Left cardiac atrium (tissue), 4 donors: ENCODE measurements around the gene FGF19. TPM values are rescaled to one million over a fixed set of nuclear protein-coding genes. Genes with fewer than 3 reads are reported as not detected.

Experiments
- ATAC-seq, 2 donors: fragments of 200-7000 bp; cut with Tn5 transposase; one replicate each; pipeline ENCODE4 v1.9.1; 2020; ENCODE audit warnings: mild to moderate bottlenecking in 2 of 2, moderate library complexity in 2 of 2
- DNase-seq: peaks from one replicate; pipeline ENCODE4 v3.0.0-alpha.2; 2020
- intact Hi-C, 2 donors: fragments of 100-400 bp; cut with DNase I; formaldehyde crosslinking; loops; one replicate each; pipeline versions ENCODE4 v1.14.1 to v1.15.1; 2022 to 2023
- total RNA-seq, 2 donors: library from RNA; stranded (reverse); fragmentation: NEBNext Ultra II Directional; extraction: Animal tissue kit (Norgen Biotek cat#: 25700); gene quantifications; one replicate each; pipeline ENCODE4 v1.2.1, GENCODE V29; 2021
- donor health status: DM: no; HTN: yes; CAD: no.
- donor health status: DM: no; HTN: yes; CAD: no; lungs with severe emphysema.
- donor health status: DM: yes; HTN: yes; CAD: no.
- donor health status: Dilated cardiomyopathy.

Gene FGF19
- total RNA-seq, 2 donors from 2014 or later: not detected

- intact Hi-C loops: no loop called here
- ATAC-seq (no peak), DNase-seq (no peak)
Measured at GRCh38 chr11:69662806-69663205, 41.0 kb downstream of the FGF19 start.

- intact Hi-C loops: no loop called here
- peak; percentile 42 to 66 for ATAC-seq
Measured at GRCh38 chr11:69662021-69662698, 41.7 kb downstream of the FGF19 start.

GRCh38 chr11:69661413-69661715, 42.5 kb downstream of the FGF19 start:
- intact Hi-C loops: no loop called here
- ATAC-seq (no peak), DNase-seq (no peak)

More at GRCh38 chr11:69662021-69662698, 41.7 kb downstream of the FGF19 start:
- DNase-seq: peak; percentile 63

- intact Hi-C loops: no loop called here
- no peak for ATAC-seq
- DNase-seq: no peak
Measured at GRCh38 chr11:69660001-69660500, 43.8 kb downstream of the FGF19 start.

- no peak for DNase-seq
- intact Hi-C loops: no loop called here
- no peak for ATAC-seq
Measured at GRCh38 chr11:69659591-69659990, 44.2 kb downstream of the FGF19 start.

- intact Hi-C loops: no loop called here
- ATAC-seq (no peak), DNase-seq (no peak)
Measured at GRCh38 chr11:69658626-69659450, 45.0 kb downstream of the FGF19 start.

GRCh38 chr11:69657911-69658625, 45.8 kb downstream of the FGF19 start:
- intact Hi-C loops: no loop called here
- DNase-seq: no peak

GRCh38 chr11:69657456-69657910, 46.3 kb downstream of the FGF19 start:
- no peak for ATAC-seq
- intact Hi-C loops: no loop called here

More at GRCh38 chr11:69657911-69658625, 45.8 kb downstream of the FGF19 start:
- ATAC-seq: no peak

GRCh38 chr11:69656536-69657455, 47.0 kb downstream of the FGF19 start:
- DNase-seq (no peak), ATAC-seq (no peak)
- intact Hi-C loops: no loop called here

More at GRCh38 chr11:69657456-69657910, 46.3 kb downstream of the FGF19 start:
- DNase-seq: no peak

GRCh38 chr11:69655479-69656428, 48.1 kb downstream of the FGF19 start:
- no peak for ATAC-seq
- no peak for DNase-seq
- intact Hi-C loops: no loop called here

GRCh38 chr11:69654660-69655478, 49.0 kb downstream of the FGF19 start:
- intact Hi-C loops: no loop called here
- ATAC-seq (peak in 1 of 2 donors; percentile 24), DNase-seq (no peak)

GRCh38 chr11:69654001-69654659, 49.7 kb downstream of the FGF19 start:
- DNase-seq (no peak), ATAC-seq (no peak)
- intact Hi-C loops: no loop called here

- ATAC-seq (no peak), DNase-seq (no peak)
- intact Hi-C loops: no loop called here
Measured at GRCh38 chr11:69653406-69653960, 50.3 kb downstream of the FGF19 start.

- DNase-seq (no peak), ATAC-seq (no peak)
- intact Hi-C loops: no loop called here
Measured at GRCh38 chr11:69652999-69653398, 50.8 kb downstream of the FGF19 start.

GRCh38 chr11:69651834-69652620, 51.8 kb downstream of the FGF19 start:
- intact Hi-C loops: no loop called here
- DNase-seq: no peak
- ATAC-seq: no peak
